ENCODE measurements around the gene FHIP2A. TPM values are rescaled to one million over a fixed set of nuclear protein-coding genes. Genes with fewer than 3 reads are reported as not detected.
A peak's percentile ranks its signal among the peaks of the same experiment; 100 is the strongest.

The FHIP2A gene
- total RNA-seq, 1 experiment from 2014 or later = 20.7 TPM

GRCh38 chr10:114849674-114850073, 28.1 kb downstream of the FHIP2A start:
- H3K9me2 ChIP-seq (ENCODE audit: insufficient read depth) = no peaks in the 10 kb centered on the region
- no peak overlapping the region for H3K4me2 ChIP-seq (ENCODE audit: low read length)
- intact Hi-C loops (cut with micrococcal nuclease) = no loop called here
- no peaks in the 10 kb centered on the region for H4K20me1 ChIP-seq (ENCODE audit: insufficient read depth)
- no peaks in the 10 kb centered on the region for H3K4me1 ChIP-seq (ENCODE audit: control insufficient read depth in 1 of 2, insufficient read depth in 2 of 2, low read length in 2 of 2)
- H3K36me3 ChIP-seq (ENCODE audit: control insufficient read depth in 1 of 2, insufficient read depth in 2 of 2, low read length in 2 of 2) = peaks cover 29 to 48% of the 10 kb centered on the region in 2 experiments
- DNase-seq (ENCODE audit: low read depth, low spot score) = no peak
- no peak for ATAC-seq
- no peak overlapping the region for H3K27ac ChIP-seq (ENCODE audit: low read depth, low read length)
- H3K27me3 ChIP-seq (ENCODE audit: insufficient read depth, low read length) = no peaks in the 10 kb centered on the region
- ChIA-PET CTCF (no interaction called here), POLR2A (no interaction called here), RAD21 (ENCODE audit: low non-redundant PET in 1 of 2, low total read pairs in 2 of 2, uncharacterized antibody in 2 of 2, unreplicated experiment in 2 of 2) (no interaction called here)
- TSS peak; percentile 11 for BruUV-seq (replicated peaks)
- H2AFZ ChIP-seq (ENCODE audit: low read depth, low read length, poor library complexity, severe bottlenecking) = no peak overlapping the region
- no peaks in the 10 kb centered on the region for H3K9me3 ChIP-seq (ENCODE audit: control insufficient read depth in 1 of 2, insufficient read depth in 1 of 2, low read depth in 1 of 2, low read length in 2 of 2)
- H3K79me2 ChIP-seq (ENCODE audit: insufficient read depth, low read length) = no peaks in the 10 kb centered on the region
- no peak overlapping the region for H3K4me3 ChIP-seq (replicated peaks in 1 of 2; ENCODE audit: low read depth in 1 of 2, low read length in 2 of 2)
- H3K9ac ChIP-seq (ENCODE audit: low read length) = no peak overlapping the region
- TF ChIP-seq ELF1 (IDR thresholded peaks at IDR 0.05; ENCODE audit: borderline replicate concordance, low read depth) (no peak), JUND (IDR thresholded peaks at IDR 0.05) (no peak), REST (IDR thresholded peaks at IDR 0.05; ENCODE audit: low read depth) (no peak), YY1 (IDR thresholded peaks at IDR 0.05; ENCODE audit: extremely low read depth, insufficient replicate concordance, low read depth, low read length) (no peak), FOSL1 (IDR thresholded peaks at IDR 0.05; ENCODE audit: low read depth) (no peak), CTCF (IDR thresholded peaks at IDR 0.05 in 2 of 3, conservative IDR thresholded peaks at IDR 0.05 in 1 of 3; ENCODE audit: borderline replicate concordance in 1 of 3, insufficient read depth in 1 of 3, low read depth in 2 of 3, low read length in 2 of 3) (no peak), SRF (IDR thresholded peaks at IDR 0.05; ENCODE audit: low read depth) (no peak), EZH2 (IDR thresholded peaks at IDR 0.05) (no peak), ATF3 (IDR thresholded peaks at IDR 0.05) (no peak), POLR2A (IDR thresholded peaks at IDR 0.05; ENCODE audit: borderline replicate concordance, extremely low read depth, insufficient read depth, insufficient read length) (no peak), TCF7L2 (IDR thresholded peaks at IDR 0.05; ENCODE audit: borderline replicate concordance, extremely low read depth, insufficient read depth, insufficient read length) (no peak), SIN3A (IDR thresholded peaks at IDR 0.05; ENCODE audit: low read depth) (no peak), MAX (IDR thresholded peaks at IDR 0.05) (no peak)
